Astrocyte (in vitro differentiated cells and primary cell): ENCODE data around the gene SCAND1. TPM values are rescaled to one million over a fixed set of nuclear protein-coding genes. Genes with fewer than 3 reads are reported as not detected.
A peak's percentile ranks its signal among the peaks of the same experiment; 100 is the strongest.

Experiments used
- DNase-seq: peaks from one replicate; pipeline ENCODE4 v3.0.0-alpha.2; 2010; ENCODE audit warnings: low read depth
- FAIRE-seq: peaks from 2 replicates; lab custom pipeline; 2011; peaks lifted over from hg19 to GRCh38; lab: Jason Lieb, UNC
- H2AFZ ChIP-seq: 2 replicates; pipeline ENCODE4 v1.6.0; 2012; ENCODE audit warnings: low read depth, low read length, inconsistent platforms
- H3K27ac ChIP-seq: 2 replicates; pipeline ENCODE4 v1.5.1; 2011; ENCODE audit warnings: low read depth, low read length, inconsistent platforms
- H3K27me3 ChIP-seq: 2 replicates; pipeline ENCODE4 v1.6.0; 2011; ENCODE audit warnings: low read length, inconsistent platforms; ENCODE audit not compliant: insufficient read depth
- H3K36me3 ChIP-seq: 2 replicates; pipeline ENCODE4 v1.5.1; 2011; ENCODE audit warnings: low read length, inconsistent platforms; ENCODE audit not compliant: insufficient read depth
- H3K4me1 ChIP-seq: 2 replicates; pipeline ENCODE4 v1.5.1; 2011; ENCODE audit warnings: low read length, inconsistent platforms; ENCODE audit not compliant: insufficient read depth
- H3K4me2 ChIP-seq: 2 replicates; pipeline ENCODE4 v1.6.0; 2012; ENCODE audit warnings: low read length, inconsistent platforms
- H3K4me3 ChIP-seq: 2 replicates; pipeline ENCODE4 v1.5.1; 2011; ENCODE audit warnings: low read depth, mild to moderate bottlenecking, low read length, inconsistent platforms; ENCODE audit not compliant: insufficient read depth
- H3K79me2 ChIP-seq: 2 replicates; pipeline ENCODE4 v1.6.0; 2012; ENCODE audit warnings: mild to moderate bottlenecking, low read length, inconsistent platforms; ENCODE audit not compliant: insufficient read depth
- H3K9ac ChIP-seq: 2 replicates; pipeline ENCODE4 v1.6.0; 2012; ENCODE audit warnings: mild to moderate bottlenecking, low read length, inconsistent platforms
- H3K9me3 ChIP-seq: 2 replicates; pipeline ENCODE4 v1.5.1; 2012; ENCODE audit warnings: low read depth, mild to moderate bottlenecking, low read length, inconsistent platforms; ENCODE audit not compliant: insufficient read depth
- H4K20me1 ChIP-seq: 2 replicates; pipeline ENCODE4 v1.6.0; 2012; ENCODE audit warnings: low read length, inconsistent platforms; ENCODE audit not compliant: insufficient read depth
- H3K27ac Mint-ChIP-seq: one replicate; pipeline ENCODE4 v1.8.0; 2021; ENCODE audit warnings: mild to moderate bottlenecking, mixed read lengths; ENCODE audit not compliant: unreplicated experiment
- H3K27me3 Mint-ChIP-seq: one replicate; pipeline ENCODE4 v1.8.0; 2021; ENCODE audit warnings: low read depth, mixed read lengths; ENCODE audit not compliant: unreplicated experiment
- H3K36me3 Mint-ChIP-seq: one replicate; pipeline ENCODE4 v1.8.0; 2021; ENCODE audit warnings: low read depth, mixed read lengths; ENCODE audit not compliant: unreplicated experiment
- H3K4me1 Mint-ChIP-seq: one replicate; pipeline ENCODE4 v1.8.0; 2021; ENCODE audit warnings: low read depth, mixed read lengths; ENCODE audit not compliant: unreplicated experiment
- H3K4me3 Mint-ChIP-seq: one replicate; pipeline ENCODE4 v1.8.0; 2021; ENCODE audit warnings: mild to moderate bottlenecking, moderate library complexity, mixed read lengths; ENCODE audit not compliant: unreplicated experiment
- H3K9me3 Mint-ChIP-seq: one replicate; pipeline ENCODE4 v1.8.0; 2021; ENCODE audit warnings: mild to moderate bottlenecking, mixed read lengths; ENCODE audit not compliant: unreplicated experiment
- CTCF ChIP-seq: IDR thresholded peaks from 2 replicates; pipeline ENCODE4 v1.5.1; 2011; ENCODE audit warnings: low read depth, mild to moderate bottlenecking, inconsistent platforms, low read length, moderate library complexity; ENCODE audit not compliant: insufficient read depth
- EZH2 ChIP-seq: IDR thresholded peaks from 2 replicates; pipeline ENCODE4 v1.6.1; 2012; ENCODE audit warnings: mild to moderate bottlenecking, low read length, inconsistent platforms; ENCODE audit not compliant: insufficient read depth
- total RNA-seq: library from RNA; stranded (reverse); gene quantifications from 2 replicates; pipeline ENCODE4 v1.2.1, GENCODE V29; 2021

Gene SCAND1
- total RNA-seq, 1 donor from 2014 or later: 63.8 TPM

GRCh38 chr20:35991142-35991771, 37.0 kb upstream of the SCAND1 start:
- Histone ChIP-seq H3K79me2 (no peaks in the 10 kb centered on the region), H3K36me3 (no peaks in the 10 kb centered on the region), H3K27ac (no peak overlapping the region), H3K9me3 (no peaks in the 10 kb centered on the region), H2AFZ (no peak overlapping the region), H3K4me3 (no peak overlapping the region), H3K27me3 (peaks cover 3% of the 10 kb centered on the region), H3K9ac (no peak overlapping the region), H4K20me1 (no peaks in the 10 kb centered on the region), H3K4me1 (no peaks in the 10 kb centered on the region), H3K4me2 (no peak overlapping the region)
- TF ChIP-seq CTCF (peak; percentile 53), EZH2 (no peak)
- Mint-ChIP-seq H3K27ac (no peak overlapping the region), H3K4me3 (no peak overlapping the region), H3K4me1 (peaks cover 1% of the 10 kb centered on the region), H3K9me3 (peaks cover 4% of the 10 kb centered on the region), H3K27me3 (peaks cover 19% of the 10 kb centered on the region), H3K36me3 (no peaks in the 10 kb centered on the region)
- DNase-seq (no peak), FAIRE-seq (no peak)

- Mint-ChIP-seq H3K4me3 (no peak overlapping the region), H3K4me1 (peaks cover 1% of the 10 kb centered on the region), H3K27me3 (peaks cover 20% of the 10 kb centered on the region), H3K36me3 (no peaks in the 10 kb centered on the region), H3K27ac (no peak overlapping the region), H3K9me3 (peaks cover 5% of the 10 kb centered on the region)
- TF ChIP-seq CTCF (no peak), EZH2 (no peak)
- FAIRE-seq (no peak), DNase-seq (no peak)
- H3K27me3 ChIP-seq: peaks cover 3% of the 10 kb centered on the region
- H3K9me3 ChIP-seq: no peaks in the 10 kb centered on the region
- H3K4me3 ChIP-seq: no peak overlapping the region
- H2AFZ ChIP-seq: no peak overlapping the region
- no peaks in the 10 kb centered on the region for H3K79me2 ChIP-seq
- no peak overlapping the region for H3K4me2 ChIP-seq
- no peak overlapping the region for H3K27ac ChIP-seq
- no peaks in the 10 kb centered on the region for H4K20me1 ChIP-seq
- no peak overlapping the region for H3K9ac ChIP-seq
- no peaks in the 10 kb centered on the region for H3K36me3 ChIP-seq
- H3K4me1 ChIP-seq: no peaks in the 10 kb centered on the region
Measured at GRCh38 chr20:35988910-35989463, 34.7 kb upstream of the SCAND1 start.

GRCh38 chr20:35985806-35986205, 31.5 kb upstream of the SCAND1 start:
- no peaks in the 10 kb centered on the region for H3K36me3 Mint-ChIP-seq
- Histone ChIP-seq H4K20me1 (no peaks in the 10 kb centered on the region), H2AFZ (no peak overlapping the region), H3K9me3 (no peaks in the 10 kb centered on the region), H3K4me2 (no peak overlapping the region), H3K4me1 (no peaks in the 10 kb centered on the region), H3K4me3 (no peak overlapping the region), H3K27ac (no peak overlapping the region), H3K9ac (no peak overlapping the region), H3K79me2 (no peaks in the 10 kb centered on the region), H3K36me3 (no peaks in the 10 kb centered on the region), H3K27me3 (peaks cover 4% of the 10 kb centered on the region)
- H3K4me1 Mint-ChIP-seq: no peaks in the 10 kb centered on the region
- no peak overlapping the region for H3K27ac Mint-ChIP-seq
- no peak for TF ChIP-seq CTCF
- no peak for TF ChIP-seq EZH2
- FAIRE-seq (no peak), DNase-seq (no peak)
- peaks cover 7% of the 10 kb centered on the region for H3K9me3 Mint-ChIP-seq
- H3K27me3 Mint-ChIP-seq: peaks cover 23% of the 10 kb centered on the region
- no peak overlapping the region for H3K4me3 Mint-ChIP-seq
